Measurements from ENCODE around the gene ELMO1. TPM values are rescaled to one million over a fixed set of nuclear protein-coding genes. Genes with fewer than 3 reads are reported as not detected.

Gene ELMO1
- total RNA-seq, 8 experiments from 2014 or later, result 4.2 to 121 (median 40.0) TPM

- in situ Hi-C loops (cut with MboI; ENCODE audit: low pct_unique_long_range_greater_than_20kb in 2 of 9, low sequenced_read_pairs in 9 of 9, unreplicated experiment in 9 of 9), result loop anchor here in 3 of 9 experiments (25.0 kb wide), 2 partner anchors 212 to 388 kb away; partner anchors contain the start of gene NME8 (in 1 of the 3)
- H3K4me1 ChIP-seq (replicated peaks in 1 of 2), result peaks cover 13 to 14% of the 10 kb centered on the region in 2 donors
- 0 to 42% (median 26%) methylated on average over 1 to 5 of the region's 5 CpGs; no CpG with 5 or more reads in 2 of the 10 experiments for WGBS, 10 experiments
- H3K4me3 ChIP-seq, result no peak overlapping the region
- ATAC-seq (replicated peaks in 6 of 8), result no peak
- no peak overlapping the region for H3K27ac ChIP-seq
Observed at GRCh38 chr7:37449621-37450020, 957 bp upstream of the ELMO1 start.

GRCh38 chr7:37448011-37448635 lies 541 bp downstream of the ELMO1 start:
- H3K4me3 ChIP-seq, result peak overlapping the region; percentile 69 to 92 (median 72)
- H3K27ac ChIP-seq, result peak overlapping the region; percentile 48 to 70
- H3K4me1 ChIP-seq (replicated peaks in 1 of 2), result peaks cover 13 to 14% of the 10 kb centered on the region in 2 donors
- in situ Hi-C loops (cut with MboI; ENCODE audit: low pct_unique_long_range_greater_than_20kb in 2 of 9, low sequenced_read_pairs in 9 of 9, unreplicated experiment in 9 of 9), result loop anchor here in 3 of 9 experiments (25.0 kb wide), 2 partner anchors 211 to 389 kb away; partner anchors contain the start of gene NME8 (in 1 of the 3)
- 0% methylated on average over 9 of the region's 63 CpGs; no CpG with 5 or more reads in 9 of the 10 experiments for WGBS, 10 experiments
- peak; percentile 18 to 66 (median 54) for ATAC-seq (replicated peaks in 6 of 8)

GRCh38 chr7:37446371-37446770 lies 2.3 kb downstream of the ELMO1 start:
- in situ Hi-C loops (cut with MboI; ENCODE audit: low pct_unique_long_range_greater_than_20kb in 2 of 9, low sequenced_read_pairs in 9 of 9, unreplicated experiment in 9 of 9), result loop anchor here in 3 of 9 experiments (25.0 kb wide), 2 partner anchors 209 to 391 kb away; partner anchors contain the start of gene NME8 (in 1 of the 3)
- 29 to 80% (median 60%) methylated on average over 1 to 3 of the region's 3 CpGs; no CpG with 5 or more reads in 4 of the 10 experiments for WGBS, 10 experiments
- Histone ChIP-seq H3K27ac (no peak overlapping the region), H3K4me1 (replicated peaks in 1 of 2) (peaks cover 16 to 19% of the 10 kb centered on the region in 2 donors), H3K4me3 (no peak overlapping the region)
- ATAC-seq (replicated peaks in 6 of 8), result no peak

- in situ Hi-C loops (cut with MboI; ENCODE audit: low pct_unique_long_range_greater_than_20kb in 2 of 9, low sequenced_read_pairs in 9 of 9, unreplicated experiment in 9 of 9), result loop anchor here in 3 of 9 experiments (25.0 kb wide), 2 partner anchors 208 to 392 kb away; partner anchors contain the start of gene NME8 (in 1 of the 3)
- WGBS, 10 experiments, result 83 to 100% (median 94%) methylated on average over 1 of the region's 1 CpG; no CpG with 5 or more reads in 6 of the 10 experiments
- Histone ChIP-seq H3K4me3 (no peak overlapping the region), H3K27ac (no peak overlapping the region), H3K4me1 (replicated peaks in 1 of 2) (peaks cover 21 to 25% of the 10 kb centered on the region in 2 donors)
- no peak for ATAC-seq (replicated peaks in 6 of 8)
Observed at GRCh38 chr7:37445790-37446189, 2.9 kb downstream of the ELMO1 start.

- H3K4me3 ChIP-seq, result no peak overlapping the region
- H3K4me1 ChIP-seq (replicated peaks in 1 of 2), result peaks cover 26 to 29% of the 10 kb centered on the region in 2 donors
- in situ Hi-C loops (cut with MboI; ENCODE audit: low pct_unique_long_range_greater_than_20kb in 2 of 9, low sequenced_read_pairs in 9 of 9, unreplicated experiment in 9 of 9), result loop anchor here in 3 of 9 experiments (25.0 kb wide), 2 partner anchors 208 to 392 kb away; partner anchors contain the start of gene NME8 (in 1 of the 3)
- WGBS, 10 experiments, result 0 to 100% (median 86%) methylated on average over 1 to 4 of the region's 4 CpGs; no CpG with 5 or more reads in 1 of the 10 experiments
- no peak for ATAC-seq (replicated peaks in 6 of 8)
- H3K27ac ChIP-seq, result no peak overlapping the region
Observed at GRCh38 chr7:37445064-37445723, 3.5 kb downstream of the ELMO1 start.

GRCh38 chr7:37443627-37444026 lies 5.0 kb downstream of the ELMO1 start:
- in situ Hi-C loops (cut with MboI; ENCODE audit: low pct_unique_long_range_greater_than_20kb in 2 of 9, low sequenced_read_pairs in 9 of 9, unreplicated experiment in 9 of 9), result loop anchor here in 3 of 9 experiments (25.0 kb wide), 2 partner anchors 206 to 394 kb away; partner anchors contain the start of gene NME8 (in 1 of the 3)
- Histone ChIP-seq H3K4me1 (replicated peaks in 1 of 2) (peaks cover 33 to 35% of the 10 kb centered on the region in 2 donors), H3K4me3 (no peak overlapping the region), H3K27ac (no peak overlapping the region)
- 0 to 83% methylated on average over 1 of the region's 1 CpG; no CpG with 5 or more reads in 8 of the 10 experiments for WGBS, 10 experiments
- ATAC-seq (replicated peaks in 6 of 8), result peak in 2 of 8 experiments; percentile 19 to 33

- 0 to 100% (median 83%) methylated on average over 1 to 4 of the region's 4 CpGs; no CpG with 5 or more reads in 2 of the 10 experiments for WGBS, 10 experiments
- Histone ChIP-seq H3K4me1 (replicated peaks in 1 of 2) (peaks cover 33 to 37% of the 10 kb centered on the region in 2 donors), H3K4me3 (no peak overlapping the region), H3K27ac (no peak overlapping the region)
- peak in 1 of 8 experiments; percentile 17 for ATAC-seq (replicated peaks in 6 of 8)
- in situ Hi-C loops (cut with MboI; ENCODE audit: low pct_unique_long_range_greater_than_20kb in 2 of 9, low sequenced_read_pairs in 9 of 9, unreplicated experiment in 9 of 9), result loop anchor here in 3 of 9 experiments (25.0 kb wide), 2 partner anchors 205 to 395 kb away; partner anchors contain the start of gene NME8 (in 1 of the 3)
Observed at GRCh38 chr7:37442268-37442667, 6.4 kb downstream of the ELMO1 start.

GRCh38 chr7:37441816-37442215 lies 6.8 kb downstream of the ELMO1 start:
- 20 to 80% (median 74%) methylated on average over 1 to 3 of the region's 3 CpGs; no CpG with 5 or more reads in 4 of the 10 experiments for WGBS, 10 experiments
- no peak overlapping the region for H3K27ac ChIP-seq
- ATAC-seq (replicated peaks in 6 of 8), result no peak
- no peak overlapping the region for H3K4me3 ChIP-seq
- H3K4me1 ChIP-seq (replicated peaks in 1 of 2), result peaks cover 32% of the 10 kb centered on the region in 2 donors
- in situ Hi-C loops (cut with MboI; ENCODE audit: low pct_unique_long_range_greater_than_20kb in 2 of 9, low sequenced_read_pairs in 9 of 9, unreplicated experiment in 9 of 9), result loop anchor here in 3 of 9 experiments (25.0 kb wide), 2 partner anchors 205 to 395 kb away; partner anchors contain the start of gene NME8 (in 1 of the 3)

GRCh38 chr7:37441386-37441760 lies 7.3 kb downstream of the ELMO1 start:
- 8 to 49% (median 31%) methylated on average over 1 to 3 of the region's 3 CpGs; no CpG with 5 or more reads in 1 of the 10 experiments for WGBS, 10 experiments
- ATAC-seq (replicated peaks in 6 of 8), result peak in 5 of 8 experiments; percentile 56 to 90 (median 76)
- H3K4me3 ChIP-seq, result no peak overlapping the region
- H3K27ac ChIP-seq, result no peak overlapping the region
- in situ Hi-C loops (cut with MboI; ENCODE audit: low pct_unique_long_range_greater_than_20kb in 2 of 9, low sequenced_read_pairs in 9 of 9, unreplicated experiment in 9 of 9), result loop anchor here in 3 of 9 experiments (25.0 kb wide), 2 partner anchors 204 to 396 kb away; partner anchors contain the start of gene NME8 (in 1 of the 3)
- H3K4me1 ChIP-seq (replicated peaks in 1 of 2), result peaks cover 28 to 32% of the 10 kb centered on the region in 2 donors

GRCh38 chr7:37440738-37441385 lies 7.8 kb downstream of the ELMO1 start:
- 10 to 100% (median 61%) methylated on average over 1 to 8 of the region's 8 CpGs for WGBS, 10 experiments
- in situ Hi-C loops (cut with MboI; ENCODE audit: low pct_unique_long_range_greater_than_20kb in 2 of 9, low sequenced_read_pairs in 9 of 9, unreplicated experiment in 9 of 9), result loop anchor here in 3 of 9 experiments (25.0 kb wide), 2 partner anchors 204 to 396 kb away; partner anchors contain the start of gene NME8 (in 1 of the 3)
- peak in 7 of 8 experiments; percentile 17 to 91 (median 82) for ATAC-seq (replicated peaks in 6 of 8)
- H3K4me1 ChIP-seq (replicated peaks in 1 of 2), result peaks cover 27 to 32% of the 10 kb centered on the region in 2 donors
- peak overlapping the region; percentile 20 to 37 for H3K27ac ChIP-seq
- H3K4me3 ChIP-seq, result no peak overlapping the region

GRCh38 chr7:37439653-37440026 lies 9.0 kb downstream of the ELMO1 start:
- no peak overlapping the region for H3K27ac ChIP-seq
- H3K4me1 ChIP-seq (replicated peaks in 1 of 2), result peaks cover 27 to 36% of the 10 kb centered on the region in 2 donors
- no peak overlapping the region for H3K4me3 ChIP-seq
- 10 to 100% (median 100%) methylated on average over 1 of the region's 1 CpG; no CpG with 5 or more reads in 5 of the 10 experiments for WGBS, 10 experiments
- in situ Hi-C loops (cut with MboI; ENCODE audit: low pct_unique_long_range_greater_than_20kb in 2 of 9, low sequenced_read_pairs in 9 of 9, unreplicated experiment in 9 of 9), result loop anchor here in 3 of 9 experiments (25.0 kb wide), 2 partner anchors 202 to 398 kb away; partner anchors contain the start of gene NME8 (in 1 of the 3)
- no peak for ATAC-seq (replicated peaks in 6 of 8)

Data from motor neuron (in vitro differentiated cells).